Right atrium auricular region (tissue), 2 donors: ENCODE results near the gene FBXO11. TPM values are rescaled to one million over a fixed set of nuclear protein-coding genes. Genes with fewer than 3 reads are reported as not detected.

Experiments
- DNase-seq: peaks from one replicate; pipeline ENCODE4 v3.0.0-alpha.2; 2019; ENCODE audit warnings: low spot score
- H3K27ac ChIP-seq, 2 donors: fragments of 200-600 bp; sonication (generic); 1 replicate in 1 of 2; 2 replicates in 1 of 2; pipeline ENCODE4 v1.5.1; 2016 to 2019
- H3K27me3 ChIP-seq, 2 donors: fragments of 200-600 bp; sonication (generic); one replicate each; pipeline versions ENCODE4 v1.5.1 to v1.6.0; 2017 to 2019
- H3K36me3 ChIP-seq: fragments of 200-600 bp; sonication (generic); one replicate; pipeline ENCODE4 v1.5.1; 2016
- H3K4me1 ChIP-seq, 2 donors: fragments of 200-600 bp; sonication (generic); one replicate each; pipeline versions ENCODE4 v1.5.1 to v1.6.0; 2017 to 2019
- H3K4me3 ChIP-seq, 2 donors: fragments of 200-600 bp; sonication (generic); 1 replicate in 1 of 2; 2 replicates in 1 of 2; pipeline ENCODE4 v1.5.1; 2017 to 2019; ENCODE audit warnings: mild to moderate bottlenecking in 1 of 2, moderate library complexity in 1 of 2
- H3K9me3 ChIP-seq, 2 donors: fragments of 200-600 bp; sonication (generic); one replicate each; pipeline ENCODE4 v1.5.1; 2019
- total RNA-seq, 2 donors: library from RNA; depleted of rRNA; stranded (reverse); fragments of >200 nt; gene quantifications; one replicate each; pipeline ENCODE4 v1.1.0, GENCODE V29; 2016
- TF ChIP-seq, protein P1 (sequence below), 2 donors: fragments of 200-600 bp; sonication (generic); IDR thresholded peaks; one replicate each; pipeline ENCODE4 v1.5.1; 2019; ENCODE audit warnings: antibody characterized with exemption in 2 of 2

The FBXO11 gene
- total RNA-seq, 2 donors from 2014 or later, result 28.6 to 31.7 TPM

DNA sequence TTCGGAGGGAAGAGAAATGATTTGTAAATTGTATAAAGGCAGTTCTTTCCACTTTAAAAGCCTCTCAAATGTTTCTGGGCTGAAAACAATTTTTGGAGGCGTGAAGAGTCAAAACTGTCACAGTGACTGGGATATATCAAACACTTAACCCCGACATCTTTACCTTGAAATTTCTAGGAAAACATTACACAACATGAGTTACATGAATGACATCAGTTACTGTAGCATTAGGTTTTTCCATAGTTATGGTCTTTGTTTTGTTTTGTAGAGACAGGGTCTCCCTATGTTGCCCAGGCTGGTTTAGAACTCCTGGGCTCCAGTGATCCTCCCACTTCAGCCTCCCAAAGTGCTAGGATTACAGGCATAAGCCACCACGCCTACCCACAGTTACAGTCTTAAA is 97.7 kb downstream of the FBXO11 start:
- Histone ChIP-seq H3K4me3 (no peak overlapping the region), H3K9me3 (peaks cover 0 to 5% of the 10 kb centered on the region in 2 donors), H3K4me1 (no peaks in the 10 kb centered on the region), H3K27ac (no peak overlapping the region), H3K27me3 (no peaks in the 10 kb centered on the region), H3K36me3 (peaks cover 83% of the 10 kb centered on the region)
- no peak for DNase-seq
- TF ChIP-seq, protein P1, sequence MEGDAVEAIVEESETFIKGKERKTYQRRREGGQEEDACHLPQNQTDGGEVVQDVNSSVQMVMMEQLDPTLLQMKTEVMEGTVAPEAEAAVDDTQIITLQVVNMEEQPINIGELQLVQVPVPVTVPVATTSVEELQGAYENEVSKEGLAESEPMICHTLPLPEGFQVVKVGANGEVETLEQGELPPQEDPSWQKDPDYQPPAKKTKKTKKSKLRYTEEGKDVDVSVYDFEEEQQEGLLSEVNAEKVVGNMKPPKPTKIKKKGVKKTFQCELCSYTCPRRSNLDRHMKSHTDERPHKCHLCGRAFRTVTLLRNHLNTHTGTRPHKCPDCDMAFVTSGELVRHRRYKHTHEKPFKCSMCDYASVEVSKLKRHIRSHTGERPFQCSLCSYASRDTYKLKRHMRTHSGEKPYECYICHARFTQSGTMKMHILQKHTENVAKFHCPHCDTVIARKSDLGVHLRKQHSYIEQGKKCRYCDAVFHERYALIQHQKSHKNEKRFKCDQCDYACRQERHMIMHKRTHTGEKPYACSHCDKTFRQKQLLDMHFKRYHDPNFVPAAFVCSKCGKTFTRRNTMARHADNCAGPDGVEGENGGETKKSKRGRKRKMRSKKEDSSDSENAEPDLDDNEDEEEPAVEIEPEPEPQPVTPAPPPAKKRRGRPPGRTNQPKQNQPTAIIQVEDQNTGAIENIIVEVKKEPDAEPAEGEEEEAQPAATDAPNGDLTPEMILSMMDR (IDR thresholded peaks at IDR 0.05), result no peak

DNA sequence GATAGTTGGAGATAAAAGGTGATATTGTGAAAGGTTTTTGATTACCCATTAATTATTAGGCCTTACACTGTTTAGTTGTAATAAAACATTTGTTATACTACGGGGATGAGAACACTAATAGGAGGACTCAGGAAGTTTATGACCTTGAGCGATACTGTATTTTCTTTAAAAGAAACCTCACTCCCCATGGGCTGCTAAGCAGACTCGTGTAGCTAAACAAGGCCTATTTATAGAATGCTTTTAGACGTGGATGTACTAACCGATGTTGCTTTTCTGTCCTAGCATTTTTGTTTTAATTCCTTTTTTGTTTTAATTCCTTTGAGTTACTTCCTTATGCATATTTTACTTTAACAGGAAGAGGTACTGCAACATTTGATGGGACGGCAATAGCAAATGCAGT is 100.4 kb downstream of the FBXO11 start:
- Histone ChIP-seq H3K4me1 (no peaks in the 10 kb centered on the region), H3K27ac (no peak overlapping the region), H3K27me3 (no peaks in the 10 kb centered on the region), H3K9me3 (peaks cover 0 to 12% of the 10 kb centered on the region in 2 donors), H3K36me3 (peaks cover 77% of the 10 kb centered on the region), H3K4me3 (no peak overlapping the region)
- TF ChIP-seq, protein P1 (IDR thresholded peaks at IDR 0.05), result no peak
- DNase-seq, result no peak

DNA sequence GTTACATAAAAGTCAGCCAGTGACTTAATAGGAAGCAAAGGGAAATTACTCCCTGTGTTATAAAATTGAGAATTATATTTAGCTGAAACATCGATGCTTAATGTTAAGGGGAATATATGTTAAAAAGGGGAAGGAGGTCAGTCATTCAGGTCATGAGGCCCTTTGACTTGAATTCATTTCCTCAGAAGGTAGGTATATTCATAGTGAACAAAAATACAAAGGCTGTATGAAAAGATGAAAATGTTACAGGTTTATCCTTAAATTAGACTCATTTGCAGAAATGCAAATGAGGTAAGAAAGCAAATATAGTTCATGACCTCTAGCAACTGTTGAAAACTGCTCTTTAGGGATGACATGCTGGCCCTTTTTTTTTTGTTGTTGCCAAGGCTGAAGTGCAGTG is 102.5 kb downstream of the FBXO11 start:
- Histone ChIP-seq H3K36me3 (peaks cover 79% of the 10 kb centered on the region), H3K27ac (no peak overlapping the region), H3K4me3 (no peak overlapping the region), H3K27me3 (no peaks in the 10 kb centered on the region), H3K9me3 (peaks cover 0 to 12% of the 10 kb centered on the region in 2 donors), H3K4me1 (no peaks in the 10 kb centered on the region)
- TF ChIP-seq, protein P1 (IDR thresholded peaks at IDR 0.05), result no peak
- no peak for DNase-seq

DNA sequence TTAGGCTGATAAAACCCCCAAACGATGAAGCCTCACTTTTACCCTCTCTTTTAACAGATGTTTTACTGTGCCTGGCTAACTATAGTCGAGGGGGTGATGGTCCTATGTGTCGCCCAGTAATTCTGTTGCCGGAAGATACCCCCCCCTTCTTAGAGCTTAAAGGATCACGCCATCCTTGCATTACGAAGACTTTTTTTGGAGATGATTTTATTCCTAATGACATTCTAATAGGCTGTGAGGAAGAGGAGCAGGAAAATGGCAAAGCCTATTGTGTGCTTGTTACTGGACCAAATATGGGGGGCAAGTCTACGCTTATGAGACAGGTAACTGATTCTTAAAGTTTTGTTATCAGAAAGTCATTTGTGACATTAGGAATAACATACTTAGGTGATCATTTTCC is 102.9 kb downstream of the FBXO11 start:
- Histone ChIP-seq H3K36me3 (peaks cover 79% of the 10 kb centered on the region), H3K9me3 (peaks cover 0 to 12% of the 10 kb centered on the region in 2 donors), H3K27me3 (no peaks in the 10 kb centered on the region), H3K4me3 (no peak overlapping the region), H3K4me1 (no peaks in the 10 kb centered on the region), H3K27ac (no peak overlapping the region)
- no peak for DNase-seq
- TF ChIP-seq, protein P1 (IDR thresholded peaks at IDR 0.05), result no peak

DNA sequence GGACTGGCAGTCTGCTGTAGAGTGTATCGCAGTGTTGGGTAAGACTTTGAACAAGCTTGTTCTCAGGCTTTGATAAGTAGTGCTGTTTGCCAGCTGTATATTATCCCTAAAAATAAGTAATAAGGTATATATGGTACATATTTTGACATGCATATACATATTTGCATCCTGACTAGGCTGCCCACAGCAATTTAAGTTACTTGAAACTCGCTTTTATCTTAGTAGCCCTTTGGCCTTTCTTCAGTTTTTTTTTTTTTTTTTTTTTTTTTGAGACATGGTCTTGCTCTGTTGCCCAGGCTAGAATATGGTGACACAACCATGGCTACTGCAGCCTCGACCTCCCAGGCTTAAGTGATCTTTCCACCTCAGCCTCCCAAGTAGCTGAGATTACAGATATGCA is 105.2 kb downstream of the FBXO11 start:
- TF ChIP-seq, protein P1 (IDR thresholded peaks at IDR 0.05), result no peak
- DNase-seq, result no peak
- H3K9me3 ChIP-seq, result peaks cover 0 to 12% of the 10 kb centered on the region in 2 donors
- no peak overlapping the region for H3K27ac ChIP-seq
- H3K4me3 ChIP-seq, result no peak overlapping the region
- peaks cover 0 to 2% of the 10 kb centered on the region in 2 donors for H3K4me1 ChIP-seq
- no peaks in the 10 kb centered on the region for H3K27me3 ChIP-seq
- H3K36me3 ChIP-seq, result peaks cover 78% of the 10 kb centered on the region

DNA sequence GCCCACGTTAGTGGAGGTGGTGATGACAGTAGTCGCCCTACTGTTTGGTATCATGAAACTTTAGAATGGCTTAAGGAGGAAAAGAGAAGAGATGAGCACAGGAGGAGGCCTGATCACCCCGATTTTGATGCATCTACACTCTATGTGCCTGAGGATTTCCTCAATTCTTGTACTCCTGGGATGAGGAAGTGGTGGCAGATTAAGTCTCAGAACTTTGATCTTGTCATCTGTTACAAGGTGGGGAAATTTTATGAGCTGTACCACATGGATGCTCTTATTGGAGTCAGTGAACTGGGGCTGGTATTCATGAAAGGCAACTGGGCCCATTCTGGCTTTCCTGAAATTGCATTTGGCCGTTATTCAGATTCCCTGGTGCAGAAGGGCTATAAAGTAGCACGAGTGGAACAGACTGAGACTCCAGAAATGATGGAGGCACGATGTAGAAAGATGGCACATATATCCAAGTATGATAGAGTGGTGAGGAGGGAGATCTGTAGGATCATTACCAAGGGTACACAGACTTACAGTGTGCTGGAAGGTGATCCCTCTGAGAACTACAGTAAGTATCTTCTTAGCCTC is 107.2 kb downstream of the FBXO11 start:
- Histone ChIP-seq H3K27ac (no peak overlapping the region), H3K36me3 (peaks cover 79% of the 10 kb centered on the region), H3K4me3 (no peak overlapping the region), H3K27me3 (no peaks in the 10 kb centered on the region), H3K9me3 (peaks cover 0 to 12% of the 10 kb centered on the region in 2 donors), H3K4me1 (peaks cover 0 to 2% of the 10 kb centered on the region in 2 donors)
- DNase-seq, result no peak
- TF ChIP-seq, protein P1 (IDR thresholded peaks at IDR 0.05), result no peak
